Measurements from ENCODE around the gene MAD2L2.

Gene MAD2L2

GRCh38 chr1:11626551-11626950 lies 54.4 kb downstream of the MAD2L2 start:
- no peak for DNase-seq

Data from left hindlimb (tissue), 1 donor.